H1 (cell line): ENCODE data around the gene ZNF121. TPM values are rescaled to one million over a fixed set of nuclear protein-coding genes. Genes with fewer than 3 reads are reported as not detected.

Experiments used
- CTCF ChIA-PET: fragments of 300-600 bp; sonication (Branson Sonifier 250); formaldehyde crosslinking; loops from one replicate; lab custom pipeline; 2021; ENCODE audit not compliant: partially characterized antibody; lab: Charles Lee
- POLR2A ChIA-PET: fragments of 300-600 bp; sonication (Branson Sonifier 250); formaldehyde crosslinking; loops from one replicate; lab custom pipeline; 2021; ENCODE audit warnings: inconsistent platforms; ENCODE audit not compliant: partially characterized antibody; lab: Charles Lee
- DNase-seq, 2 experiments: peaks; one replicate each; pipeline versions ENCODE4 v3.0.0 to v3.0.0-alpha.2; 2010 to 2022; ENCODE audit warnings: low spot score in 2 of 2, low read depth in 1 of 2, mixed read lengths in 1 of 2
- FAIRE-seq: peaks from 2 replicates; lab custom pipeline; 2011; peaks lifted over from hg19 to GRCh38; lab: Jason Lieb, UNC
- H2AFZ ChIP-seq: 2 replicates; pipeline ENCODE4 v1.8.1; 2012; ENCODE audit warnings: low read length, inconsistent platforms
- H2AK5ac ChIP-seq: 2 replicates; pipeline ENCODE4 v1.6.1; 2013; ENCODE audit warnings: low read depth, low read length
- H2BK120ac ChIP-seq: replicated peaks from 2 replicates; pipeline ENCODE3; 2013; ENCODE audit warnings: low read depth, low read length, inconsistent platforms
- H2BK12ac ChIP-seq: 2 replicates; pipeline ENCODE4 v1.6.1; 2013; ENCODE audit warnings: low read depth, low read length
- H2BK15ac ChIP-seq: 2 replicates; pipeline ENCODE4 v1.6.1; 2013; ENCODE audit warnings: low read length
- H2BK20ac ChIP-seq: 2 replicates; pipeline ENCODE4 v1.6.1; 2013; ENCODE audit warnings: low read length
- H2BK5ac ChIP-seq: 2 replicates; pipeline ENCODE4 v1.6.1; 2013; ENCODE audit warnings: low read depth, low read length
- H3K14ac ChIP-seq: 2 replicates; pipeline ENCODE4 v1.6.1; 2013; ENCODE audit warnings: inconsistent platforms; ENCODE audit not compliant: insufficient read length
- H3K18ac ChIP-seq: 2 replicates; pipeline ENCODE4 v1.6.1; 2013; ENCODE audit warnings: low read length; ENCODE audit errors: extremely low read depth
- H3K23ac ChIP-seq: 2 replicates; pipeline ENCODE4 v1.6.1; 2013; ENCODE audit warnings: inconsistent platforms; ENCODE audit not compliant: insufficient read length
- H3K23me2 ChIP-seq: 2 replicates; pipeline ENCODE4 v1.6.1; 2013; ENCODE audit warnings: low read depth, low read length
- H3K27ac ChIP-seq: 2 replicates; pipeline ENCODE4 v1.6.1; 2011; ENCODE audit warnings: low read depth, low read length, inconsistent platforms
- H3K27me3 ChIP-seq, 4 experiments: replicated peaks in 1 of 4; 1 replicate in 1 of 4; 2 replicates in 3 of 4; pipeline versions ENCODE4 v1.6.1 to v1.8.1; 2011 to 2013; ENCODE audit warnings: low read length in 3 of 4, mild to moderate bottlenecking in 3 of 4, inconsistent platforms in 2 of 4, mixed read lengths in 2 of 4, moderate library complexity in 1 of 4; ENCODE audit not compliant: control insufficient read depth in 3 of 4, insufficient read depth in 3 of 4; ENCODE audit errors: extremely low read depth in 1 of 4
- H3K36me3 ChIP-seq, 4 experiments: 2 replicates each; pipeline versions ENCODE4 v1.6.1 to v1.8.1; 2011 to 2013; ENCODE audit warnings: mild to moderate bottlenecking in 4 of 4, low read length in 3 of 4, moderate library complexity in 2 of 4, control low read depth in 1 of 4, inconsistent platforms in 1 of 4; ENCODE audit not compliant: insufficient read depth in 4 of 4, control insufficient read depth in 2 of 4
- H3K4ac ChIP-seq: replicated peaks from 2 replicates; pipeline ENCODE3; 2013; ENCODE audit warnings: low read length, low read depth, mixed read lengths, inconsistent platforms; ENCODE audit not compliant: insufficient read length
- H3K4me1 ChIP-seq, 4 experiments: replicated peaks in 1 of 4; 1 replicate in 1 of 4; 2 replicates in 3 of 4; pipeline versions ENCODE4 v1.6.1 to v1.8.1; 2011 to 2013; ENCODE audit warnings: low read length in 3 of 4, inconsistent platforms in 2 of 4, mixed read lengths in 1 of 4; ENCODE audit not compliant: insufficient read depth in 4 of 4, control insufficient read depth in 3 of 4
- H3K4me2 ChIP-seq, 2 experiments: 2 replicates each; pipeline versions ENCODE4 v1.6.1 to v1.8.1; 2011 to 2013; ENCODE audit warnings: low read depth in 2 of 2, low read length in 2 of 2, control low read depth in 1 of 2, inconsistent platforms in 1 of 2, mild to moderate bottlenecking in 1 of 2; ENCODE audit not compliant: insufficient read depth in 1 of 2
- H3K4me3 ChIP-seq, 4 experiments: fragments of 200-600, 300-600 bp in 1 of 4; sonication (generic), shearing (Covaris generic), sonication (Bioruptor Twin) in 1 of 4; 2 replicates each; pipeline versions ENCODE4 v1.5.1 to v1.8.1; 2011 to 2016; ENCODE audit warnings: low read length in 4 of 4, low read depth in 3 of 4, control low read depth in 2 of 4, inconsistent platforms in 2 of 4, mild to moderate bottlenecking in 2 of 4, mixed read lengths in 1 of 4, moderate library complexity in 1 of 4; ENCODE audit not compliant: insufficient read depth in 2 of 4; ENCODE audit errors: extremely low read depth in 1 of 4
- H3K56ac ChIP-seq: replicated peaks from 2 replicates; pipeline ENCODE3; 2013; ENCODE audit warnings: low read depth, mild to moderate bottlenecking, mixed read lengths, low read length, inconsistent platforms; ENCODE audit not compliant: insufficient read length
- H3K79me1 ChIP-seq: 2 replicates; pipeline ENCODE4 v1.6.1; 2013; ENCODE audit warnings: low read depth, low read length, control low read depth
- H3K79me2 ChIP-seq, 2 experiments: 2 replicates each; pipeline versions ENCODE4 v1.6.1 to v1.8.1; 2012 to 2013; ENCODE audit warnings: low read length in 2 of 2, mild to moderate bottlenecking in 2 of 2, inconsistent platforms in 1 of 2; ENCODE audit not compliant: insufficient read depth in 2 of 2, control insufficient read depth in 1 of 2
- H3K9ac ChIP-seq, 4 experiments: replicated peaks in 1 of 4; 1 replicate in 1 of 4; 2 replicates in 3 of 4; pipeline versions ENCODE4 v1.6.1 to v1.8.1; 2011 to 2013; ENCODE audit warnings: low read depth in 3 of 4, low read length in 3 of 4, control low read depth in 2 of 4, mild to moderate bottlenecking in 2 of 4, moderate library complexity in 2 of 4, inconsistent platforms in 1 of 4; ENCODE audit errors: extremely low read depth in 1 of 4
- H3K9me3 ChIP-seq, 2 experiments: 2 replicates each; pipeline versions ENCODE4 v1.6.1 to v1.8.1; 2012 to 2013; ENCODE audit warnings: mild to moderate bottlenecking in 2 of 2, moderate library complexity in 2 of 2, control low read depth in 1 of 2, inconsistent platforms in 1 of 2, low read depth in 1 of 2, low read length in 1 of 2, mixed read lengths in 1 of 2; ENCODE audit not compliant: insufficient read depth in 2 of 2
- H4K20me1 ChIP-seq, 2 experiments: replicated peaks in 1 of 2; 2 replicates each; pipeline versions ENCODE3 to v1.8.1; 2011 to 2013; ENCODE audit warnings: inconsistent platforms in 2 of 2, low read length in 2 of 2, mild to moderate bottlenecking in 1 of 2; ENCODE audit not compliant: insufficient read depth in 2 of 2, control insufficient read depth in 1 of 2
- H4K5ac ChIP-seq: 2 replicates; pipeline ENCODE4 v1.6.1; 2013; ENCODE audit warnings: low read length, low read depth, mixed read lengths, inconsistent platforms; ENCODE audit not compliant: insufficient read length
- H4K8ac ChIP-seq: 2 replicates; pipeline ENCODE4 v1.8.0; 2013; ENCODE audit warnings: mild to moderate bottlenecking, moderate library complexity, low read length, inconsistent platforms; ENCODE audit not compliant: insufficient read depth; ENCODE audit errors: extremely low read depth
- H4K91ac ChIP-seq: replicated peaks from 2 replicates; pipeline ENCODE3; 2013; ENCODE audit warnings: low read length, mixed read lengths, inconsistent platforms; ENCODE audit not compliant: insufficient read length
- ATF2 ChIP-seq: IDR thresholded peaks from 2 replicates; pipeline ENCODE4 v1.6.1; 2012; ENCODE audit warnings: low read length, inconsistent platforms
- BRCA1 ChIP-seq: IDR thresholded peaks from 2 replicates; pipeline ENCODE4 v1.6.1; 2012; ENCODE audit warnings: low read depth, low read length, improper control_type of control experiment
- KDM4A ChIP-seq: IDR thresholded peaks from one replicate; pipeline ENCODE4 v1.7.1; 2012; ENCODE audit warnings: low read depth, mild to moderate bottlenecking, moderate library complexity, low read length, inconsistent platforms; ENCODE audit not compliant: severe bottlenecking
- KDM5A ChIP-seq: fragments of 200-600 bp; IDR thresholded peaks from 2 replicates; pipeline ENCODE4 v1.7.1; 2012; ENCODE audit warnings: mild to moderate bottlenecking, low read length, inconsistent platforms, mixed read lengths
- MAFK ChIP-seq: IDR thresholded peaks from 2 replicates; pipeline ENCODE4 v1.6.1; 2012; ENCODE audit warnings: low read depth, mild to moderate bottlenecking, improper control_type of control experiment, low read length
- MAX ChIP-seq: IDR thresholded peaks from 2 replicates; pipeline ENCODE4 v1.6.1; 2012; ENCODE audit warnings: inconsistent platforms
- RAD21 ChIP-seq, 2 experiments: IDR thresholded peaks in 1 of 2; conservative IDR thresholded peaks in 1 of 2; 2 replicates each; pipeline ENCODE4 v1.6.1; 2011; ENCODE audit warnings: low read depth in 2 of 2, low read length in 2 of 2, improper control_type of control experiment in 1 of 2, inconsistent platforms in 1 of 2, mild to moderate bottlenecking in 1 of 2, moderate library complexity in 1 of 2
- SRF ChIP-seq: IDR thresholded peaks from 2 replicates; pipeline ENCODE4 v1.6.1; 2011; ENCODE audit warnings: mild to moderate bottlenecking, low read depth, low read length, moderate library complexity
- WGBS, 2 experiments: shearing (Covaris generic) in 1 of 2; methylation state at CpG; one replicate each; pipeline versions ENCODE4 v1.1.6 to v1.1.7; 2013 to 2015; ENCODE audit warnings: low lambda C conversion rate in 2 of 2, mixed read lengths in 2 of 2, inconsistent platforms in 1 of 2, low coverage in 1 of 2, missing lambda C conversion rate in 1 of 2; ENCODE audit not compliant: insufficient replicate concordance in 2 of 2, insufficient coverage in 1 of 2, insufficient read length in 1 of 2; ENCODE audit errors: extremely low coverage in 1 of 2, missing lambda C conversion rate in 1 of 2; 5-methylcytosine and 5-hydroxymethylcytosine counted together
- polyA plus RNA-seq, 7 experiments: library from polyadenylated mRNA; depleted of rRNA in 3 of 7; stranded (reverse) in 5 of 7; unstranded in 2 of 7; fragments of >200 nt in 5 of 7; fragments of 200-250 nt in 2 of 7; gene quantifications; 1 replicate in 5 of 7; 2 replicates in 1 of 7; 4 replicates in 1 of 7; pipeline versions ENCODE4 v1.2.1 to v1.2.3, GENCODE V29; 2011 to 2013; ENCODE audit warnings: missing spikeins in 2 of 7, mixed read lengths in 2 of 7
- total RNA-seq: library from RNA; stranded (reverse); fragmentation: NEBNext Ultra II Directional; extraction: Animal tissue kit (Norgen Biotek cat#: 25700); gene quantifications from 2 replicates; pipeline ENCODE4 v1.2.1, GENCODE V29; 2021

The ZNF121 gene
- total and polyA plus RNA-seq, 2 of the 8 experiments (the other 6 are each of a cell fraction or from before 2014, with no cell fraction given), result 22.2 to 220 TPM

GRCh38 chr19:9621156-9622037 lies 37.1 kb upstream of the ZNF121 start, which contains the start of gene ZNF561:
ZNF561 (minus strand) TSS chr19:9621232; CDS start chr19:9619456, 1,776 bp downstream.
- H3K23me2 ChIP-seq, result peaks cover 4% of the 10 kb centered on the region
- H3K14ac ChIP-seq, result no peak within 1 kb of the TSS
- no peaks in the 10 kb centered on the region for H3K27me3 ChIP-seq
- 0 out of 2 replicates have a peak, but pooled peaks cover 2% of the 10 kb centered on the region for H3K79me1 ChIP-seq
- peak within 1 kb of the TSS; percentile 97; the same call in 1 of the 2 replicates for H2AFZ ChIP-seq
- H4K91ac ChIP-seq, result peak within 1 kb of the TSS; percentile 96
- H2BK15ac ChIP-seq, result 0 out of 2 replicates have a peak within 1 kb of the TSS, but pooled peaks have one; percentile 92
- peaks cover 0 to 5% (median 3%) of the 10 kb centered on the region in 4 experiments; a peak in 3 of 7 replicates for H3K4me1 ChIP-seq
- H3K27ac ChIP-seq, result peak within 1 kb of the TSS; percentile 99
- peak within 1 kb of the TSS; percentile 82 for H3K4ac ChIP-seq
- peak within 1 kb of the TSS; percentile 91 for H2BK120ac ChIP-seq
- peak within 1 kb of the TSS; percentile 82; the same call in 1 of the 2 replicates for H2BK12ac ChIP-seq
- no peak within 1 kb of the TSS for H3K23ac ChIP-seq
- H3K4me3 ChIP-seq, result peak within 1 kb of the TSS; percentile 81 to 99 (median 94)
- H3K56ac ChIP-seq, result peak within 1 kb of the TSS; percentile 98
- peak within 1 kb of the TSS; percentile 86 to 98 (median 97) for H3K9ac ChIP-seq
- H2BK5ac ChIP-seq, result peak within 1 kb of the TSS; percentile 98
- DNase-seq (peak; percentile 54 to 88), FAIRE-seq (no peak)
- H3K4me2 ChIP-seq, result peak within 1 kb of the TSS; percentile 74 to 84
- H4K20me1 ChIP-seq, result no peaks in the 10 kb centered on the region
- H3K36me3 ChIP-seq, result peaks cover 13 to 30% (median 22%) of the 10 kb centered on the region in 4 experiments; a peak in 6 of 8 replicates
- no peaks in the 10 kb centered on the region for H3K9me3 ChIP-seq
- H3K18ac ChIP-seq, result peak within 1 kb of the TSS; percentile 96
- peak within 1 kb of the TSS; percentile 99 for H4K8ac ChIP-seq
- H2AK5ac ChIP-seq, result no peak within 1 kb of the TSS
- ChIA-PET POLR2A (interaction anchor here (0.6 to 2.5 kb wide), 22 partner anchors 10 to 633 kb away, joined by 3 to 19 read pairs (median 3); partner anchors contain the start of genes ZNF121, ZNF562 and ZNF846), CTCF (interaction anchor here (0.9 to 2.1 kb wide), 4 partner anchors 13 to 209 kb away, joined by 3 to 6 read pairs (median 3); no protein-coding TSS in a partner anchor)
- H3K79me2 ChIP-seq, result peaks cover 8 to 31% of the 10 kb centered on the region in 2 experiments
- no peak within 1 kb of the TSS for H2BK20ac ChIP-seq
- peak within 1 kb of the TSS; percentile 94 for H4K5ac ChIP-seq
- 3% methylated on average over 33 of the region's 33 CpGs; no CpG with 5 or more reads in 1 of the 2 experiments for WGBS, 2 experiments
- TF ChIP-seq ATF2, result no peak
- TF ChIP-seq KDM5A, result peak; percentile 77
- no peak for TF ChIP-seq BRCA1
- peak in 1 of 2 experiments; percentile 3; a peak in 1 of 4 replicates for TF ChIP-seq RAD21 (IDR thresholded peaks at IDR 0.05 in 1 of 2, conservative IDR thresholded peaks at IDR 0.05 in 1 of 2; ENCODE audit: low read depth in 2 of 2, low read length in 2 of 2)
- no peak for TF ChIP-seq MAX
- peak; percentile 38 for TF ChIP-seq KDM4A
- no peak for TF ChIP-seq MAFK
- TF ChIP-seq SRF, result peak; percentile 48; the same call in 1 of the 2 replicates
